HG03103 (cell line): ENCODE measurements around the gene ARFGAP3.
A peak's percentile ranks its signal among the peaks of the same experiment; 100 is the strongest.

Experiments used
- ATAC-seq: cut with Tn5 transposase; IDR thresholded peaks from one replicate; pipeline ENCODE4 v1.9.1; 2021; ENCODE audit warnings: low read depth; ENCODE audit not compliant: unreplicated experiment

The ARFGAP3 gene

GRCh38 chr22:42865536-42865935 is 8.5 kb upstream of the ARFGAP3 start:
- ATAC-seq, result no peak

GRCh38 chr22:42863349-42863961 is 6.4 kb upstream of the ARFGAP3 start:
- ATAC-seq, result no peak

GRCh38 chr22:42862045-42862734 is 5.1 kb upstream of the ARFGAP3 start:
- ATAC-seq, result no peak

- ATAC-seq, result no peak
Observed at GRCh38 chr22:42860968-42861367, 3.9 kb upstream of the ARFGAP3 start.

DNA sequence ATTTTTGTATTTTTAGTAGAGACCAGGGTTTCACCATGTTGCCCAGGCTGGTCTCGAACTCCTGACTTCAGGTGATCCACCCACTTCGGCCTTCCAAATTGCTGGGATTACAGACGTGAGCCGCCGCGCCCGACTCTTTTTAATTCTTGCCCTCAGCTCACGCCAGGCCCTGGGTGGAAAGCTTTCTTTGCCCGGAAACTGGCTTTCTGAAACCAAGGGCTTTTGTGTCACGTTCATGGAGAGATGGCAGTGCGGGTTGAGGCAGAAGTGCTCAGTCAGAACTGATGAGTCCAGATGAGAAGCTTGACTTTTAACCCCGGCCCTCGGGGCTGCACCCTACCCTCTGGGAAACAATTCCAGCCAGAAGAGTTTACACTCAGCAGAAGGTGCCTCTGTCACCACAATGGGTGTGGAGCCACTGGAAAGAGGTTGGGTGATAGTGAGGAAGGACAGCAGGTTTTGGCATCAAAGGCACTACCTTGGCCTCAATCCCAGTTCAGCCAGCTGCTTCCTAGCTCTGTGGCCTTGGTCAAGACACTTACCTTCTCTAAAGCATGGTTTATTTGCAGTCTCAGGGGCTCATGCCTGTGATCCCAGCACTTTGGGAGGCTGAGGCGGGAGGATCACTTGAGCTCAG is 890 bp upstream of the ARFGAP3 start:
- ATAC-seq, result no peak

DNA sequence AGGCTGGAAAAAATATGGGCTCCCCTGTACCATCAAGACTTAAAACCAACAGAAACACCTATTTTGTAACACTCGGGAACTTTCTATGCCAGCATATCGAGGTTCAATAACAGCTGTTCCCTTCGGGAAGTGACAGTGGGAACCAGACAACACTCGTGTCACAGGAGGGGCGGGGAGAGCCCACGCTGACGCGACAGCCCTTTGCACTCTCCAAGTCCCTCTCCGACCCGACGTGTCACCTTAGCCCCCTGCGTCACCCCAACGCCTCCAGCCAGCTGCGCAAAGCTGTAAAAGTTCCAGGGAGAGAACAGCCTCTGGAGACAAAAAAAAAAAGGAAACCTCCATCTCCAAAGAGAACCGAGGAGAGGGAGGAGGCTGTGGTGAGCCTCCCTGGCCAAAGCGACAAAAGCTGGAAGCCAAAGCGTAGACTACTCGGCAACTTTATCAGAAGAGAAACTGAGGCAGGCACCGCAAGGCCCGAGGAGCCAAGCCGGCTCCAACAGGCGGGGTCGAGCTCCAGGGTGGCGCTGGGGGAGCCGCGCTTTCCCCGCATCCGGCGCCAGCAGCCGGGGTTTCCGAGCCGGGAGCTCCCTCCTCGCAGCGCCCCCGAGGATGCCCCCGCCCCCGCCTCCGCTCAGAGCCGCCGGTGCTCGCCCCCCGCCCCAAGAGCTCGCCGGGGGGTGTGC is 751 bp downstream of the ARFGAP3 start:
- ATAC-seq, result peak; percentile 21

- no peak for ATAC-seq
Observed at GRCh38 chr22:42855721-42856120, 1.4 kb downstream of the ARFGAP3 start.

DNA sequence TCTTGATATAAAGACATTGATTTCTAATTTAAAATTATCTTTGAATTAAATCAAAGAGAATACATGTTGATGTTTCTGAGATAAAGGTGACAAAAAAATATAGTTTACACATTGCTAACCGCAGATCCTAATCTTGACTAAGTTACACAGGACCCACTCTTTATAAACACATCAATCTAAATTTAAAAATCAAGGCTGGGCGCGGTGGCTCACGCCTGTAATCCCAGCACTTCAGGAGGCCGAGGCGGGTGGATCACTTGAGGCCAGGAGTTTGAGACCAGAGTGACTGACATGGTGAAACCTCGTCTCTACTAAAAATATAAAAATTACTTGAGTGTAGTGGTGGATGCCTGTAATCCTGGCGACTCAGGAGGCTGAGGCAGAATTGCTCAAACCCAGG is 1.9 kb downstream of the ARFGAP3 start:
- ATAC-seq, result no peak

DNA sequence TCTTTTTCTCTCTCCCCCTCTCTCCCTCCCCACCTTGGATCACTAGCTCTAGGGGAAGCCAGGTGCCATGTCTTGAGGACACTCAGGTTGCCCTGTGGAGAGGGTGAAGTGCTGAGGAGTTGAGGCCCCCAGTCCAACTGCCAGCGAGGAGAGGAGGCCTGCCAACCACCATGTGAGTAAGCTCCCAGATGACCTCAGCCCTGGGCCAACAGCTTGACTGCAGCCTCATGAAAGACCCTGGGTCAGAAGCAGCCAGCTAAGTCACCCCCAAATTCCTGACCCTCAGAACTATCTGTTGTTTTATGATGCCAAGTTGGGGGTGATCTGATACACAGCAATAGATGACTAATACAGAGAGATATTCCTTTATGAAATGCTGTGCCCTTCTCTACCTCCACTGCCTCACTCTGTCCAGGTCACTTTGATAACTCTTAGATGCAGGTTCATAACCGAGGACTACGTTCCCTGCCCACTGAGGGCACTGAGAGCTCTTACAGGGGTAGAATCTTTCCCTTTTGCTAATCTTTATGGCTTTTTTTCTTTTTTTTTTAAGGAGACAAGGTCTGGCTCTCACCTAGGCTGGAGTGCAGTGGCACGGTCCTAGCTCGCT is 8.0 kb downstream of the ARFGAP3 start:
- no peak for ATAC-seq

GRCh38 chr22:42847110-42847509 is 10.0 kb downstream of the ARFGAP3 start:
- no peak for ATAC-seq

- no peak for ATAC-seq
Observed at GRCh38 chr22:42844756-42845155, 12.3 kb downstream of the ARFGAP3 start.

GRCh38 chr22:42842658-42843370 is 14.3 kb downstream of the ARFGAP3 start:
- ATAC-seq, result no peak

DNA sequence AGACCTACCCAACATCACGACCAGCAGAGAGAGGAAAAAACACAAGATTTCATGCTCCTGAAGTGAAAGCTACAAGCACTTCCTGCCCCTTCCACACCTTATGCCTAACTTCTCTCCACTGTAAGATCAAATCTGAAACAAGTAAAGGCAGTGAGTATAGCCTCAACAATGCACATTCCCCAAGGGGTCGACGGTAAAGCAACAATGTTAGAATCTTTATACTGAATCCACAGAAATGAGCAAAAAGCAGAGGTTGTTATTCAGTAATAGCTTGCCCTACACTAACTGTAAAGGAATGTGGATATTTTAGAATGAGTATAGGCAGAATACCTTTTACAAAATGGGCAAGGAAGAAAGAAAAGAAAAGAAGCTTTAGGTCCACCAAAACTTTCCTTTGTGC is 15.6 kb downstream of the ARFGAP3 start:
- ATAC-seq, result no peak

- no peak for ATAC-seq
Observed at GRCh38 chr22:42837556-42837955, 19.5 kb downstream of the ARFGAP3 start.

- ATAC-seq, result no peak
Observed at GRCh38 chr22:42836026-42836425, 21.0 kb downstream of the ARFGAP3 start.

DNA sequence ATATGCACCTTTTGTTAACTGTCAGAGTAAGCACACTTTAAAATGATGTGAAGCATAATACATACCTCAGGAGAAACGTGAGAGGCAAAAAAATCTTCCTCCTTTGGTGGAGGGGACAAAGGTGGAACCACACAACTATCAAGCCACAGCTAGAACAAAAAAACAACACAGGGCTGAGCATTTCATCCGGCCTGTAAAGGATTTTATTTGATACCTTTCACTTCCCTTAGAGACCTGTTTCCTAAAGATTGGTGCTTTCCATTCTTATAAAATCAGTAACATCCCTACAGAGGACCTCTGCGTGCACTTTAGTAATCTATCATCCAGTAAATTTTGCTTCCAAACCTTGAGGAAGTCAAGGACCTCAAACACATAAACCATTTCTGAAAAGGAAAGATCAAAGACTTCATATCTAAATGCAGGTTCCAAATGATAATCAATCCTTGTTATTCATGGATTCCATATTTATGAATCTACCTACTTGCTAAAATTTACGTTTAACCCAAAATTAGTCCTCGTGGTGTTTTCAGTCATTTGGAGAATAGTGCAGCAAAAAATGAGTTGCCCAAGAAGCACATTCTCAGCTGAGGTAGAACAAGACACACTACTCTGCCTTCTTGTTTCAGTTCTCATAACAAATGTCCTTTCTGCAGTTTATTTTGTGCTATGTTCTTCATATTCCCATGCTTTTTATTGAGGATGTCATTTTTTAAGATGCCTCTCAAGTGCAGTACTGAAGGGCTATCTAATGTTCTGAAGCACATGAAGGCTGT is 22.7 kb downstream of the ARFGAP3 start:
- no peak for ATAC-seq

- no peak for ATAC-seq
Observed at GRCh38 chr22:42833104-42833503, 24.0 kb downstream of the ARFGAP3 start.

DNA sequence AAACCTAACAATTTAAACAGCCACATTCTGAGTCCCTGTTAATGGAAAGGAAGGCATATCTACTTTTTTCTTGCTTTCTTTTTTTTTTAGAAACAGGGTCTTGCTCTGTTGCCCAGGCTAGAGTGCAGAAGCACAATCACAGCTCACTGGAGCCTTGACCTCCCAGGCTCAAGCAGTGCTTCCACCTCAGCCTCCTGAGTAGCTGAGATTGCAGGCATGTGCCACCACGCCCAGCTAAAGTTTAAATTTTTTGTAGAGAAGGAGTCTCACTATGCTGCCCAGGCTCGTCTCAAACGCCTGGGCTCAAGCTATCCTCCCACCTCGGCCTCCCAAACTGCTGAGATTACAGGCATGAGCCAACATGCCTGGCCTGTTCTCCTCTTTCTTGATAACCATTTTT is 25.4 kb downstream of the ARFGAP3 start:
- ATAC-seq, result no peak

- no peak for ATAC-seq
Observed at GRCh38 chr22:42830161-42830560, 26.9 kb downstream of the ARFGAP3 start.

GRCh38 chr22:42829302-42829701 is 27.8 kb downstream of the ARFGAP3 start:
- ATAC-seq, result no peak
